Inflammatory macrophage treated with lipopolysaccharide for 4 hours (primary cell): ENCODE data around the gene ANGPT4.
"Not testable (repeated sequence)": the region's sequence is repeated elsewhere in the genome, so short reads cannot be mapped to it uniquely, and the experiment has no call there.

Source experiments
- DNase-seq: peaks from one replicate; pipeline ENCODE4 v3.0.0-alpha.2; 2020

Gene ANGPT4

DNA sequence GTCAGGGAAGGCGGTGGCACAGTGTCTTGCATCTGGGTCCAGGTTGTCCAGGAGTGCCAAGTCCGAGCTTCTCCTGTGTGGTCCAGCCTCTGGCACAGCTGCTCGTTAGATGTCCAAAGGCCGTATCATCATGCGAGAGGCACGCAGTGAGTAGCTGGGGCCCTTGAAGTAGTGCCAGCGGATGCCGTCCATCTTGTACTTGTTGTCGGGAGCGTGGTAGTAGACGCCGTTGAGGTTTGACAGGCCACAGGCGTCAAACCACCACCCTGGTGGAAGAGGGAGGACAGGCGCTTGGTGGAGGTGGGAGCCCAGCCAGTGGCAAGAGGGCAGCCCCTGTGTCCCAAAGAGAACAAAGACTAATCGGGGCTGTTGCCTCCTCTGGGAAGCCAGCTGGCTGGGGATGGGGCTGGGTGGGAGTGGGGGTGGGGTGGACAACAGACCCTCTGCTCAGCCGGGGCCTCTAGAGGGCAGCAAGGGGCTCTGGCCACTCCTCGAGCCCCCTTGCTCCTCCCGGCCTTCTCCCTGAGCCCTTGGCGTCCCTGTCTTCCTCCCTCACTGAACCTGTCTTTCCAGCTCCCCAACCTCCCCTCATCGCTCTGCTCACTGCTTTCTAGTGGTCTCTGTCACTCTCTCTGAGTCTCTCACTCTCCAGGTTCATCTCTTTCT lies 43.1 kb downstream of the ANGPT4 start:
- DNase-seq = no peak

DNA sequence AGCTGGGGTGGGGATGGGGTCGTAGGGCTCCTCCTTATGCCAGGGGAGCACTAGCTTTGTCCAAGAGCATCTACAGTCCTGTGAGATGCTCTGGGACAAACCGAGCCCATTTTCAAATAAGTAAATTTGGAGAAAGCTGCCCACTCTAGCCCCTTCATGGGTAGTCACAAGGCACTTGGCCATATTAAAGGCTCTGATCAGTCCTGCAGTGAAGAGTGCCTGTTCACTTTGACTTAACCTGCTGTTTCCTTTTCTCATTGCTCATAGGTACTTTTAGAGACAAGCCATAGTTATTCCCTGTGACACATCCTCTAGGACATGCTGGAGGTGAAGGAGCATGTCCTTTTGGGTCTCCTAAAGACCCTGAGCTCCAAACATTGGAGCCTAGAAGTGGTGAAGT lies 44.2 kb downstream of the ANGPT4 start:
- DNase-seq = no peak

DNA sequence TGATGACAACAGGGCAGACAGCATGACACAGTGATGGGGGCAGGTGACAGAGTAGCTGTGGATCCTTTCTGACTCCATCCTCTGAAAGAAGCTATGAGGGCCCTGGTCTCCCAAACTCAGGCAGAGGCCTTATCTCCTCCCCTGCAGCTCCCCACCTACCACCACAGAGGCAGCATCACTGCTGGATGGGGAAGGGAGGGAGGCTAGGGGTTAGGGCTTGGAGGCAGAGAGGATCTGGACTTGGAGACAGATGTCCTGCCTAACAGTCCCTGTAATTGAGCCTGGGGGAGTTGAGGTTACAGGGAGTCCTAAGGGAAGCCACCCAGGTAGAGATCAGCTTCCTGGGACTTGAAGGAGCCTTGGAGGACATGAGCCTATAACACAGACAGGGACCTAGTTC lies 44.7 kb downstream of the ANGPT4 start:
- no peak for DNase-seq

DNA sequence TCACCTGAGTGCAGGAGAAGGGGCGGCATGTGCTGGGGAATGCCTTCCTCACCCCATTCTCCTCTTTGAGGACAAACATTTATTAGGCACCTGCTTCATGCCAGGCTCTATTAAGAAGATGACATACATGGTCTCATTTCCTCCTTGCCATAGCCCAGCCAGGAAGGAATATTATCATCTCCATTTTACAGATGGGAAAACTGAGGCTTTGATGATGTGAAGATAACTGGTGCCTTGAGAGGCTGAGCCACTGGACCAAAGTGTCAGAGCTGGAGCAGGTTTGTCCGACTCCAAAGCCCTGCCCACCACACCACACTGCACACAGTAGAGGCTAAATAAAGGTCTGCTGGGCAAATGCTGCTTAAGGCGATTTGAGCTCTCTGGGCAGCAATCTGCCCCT lies 45.4 kb downstream of the ANGPT4 start:
- DNase-seq = no peak

DNA sequence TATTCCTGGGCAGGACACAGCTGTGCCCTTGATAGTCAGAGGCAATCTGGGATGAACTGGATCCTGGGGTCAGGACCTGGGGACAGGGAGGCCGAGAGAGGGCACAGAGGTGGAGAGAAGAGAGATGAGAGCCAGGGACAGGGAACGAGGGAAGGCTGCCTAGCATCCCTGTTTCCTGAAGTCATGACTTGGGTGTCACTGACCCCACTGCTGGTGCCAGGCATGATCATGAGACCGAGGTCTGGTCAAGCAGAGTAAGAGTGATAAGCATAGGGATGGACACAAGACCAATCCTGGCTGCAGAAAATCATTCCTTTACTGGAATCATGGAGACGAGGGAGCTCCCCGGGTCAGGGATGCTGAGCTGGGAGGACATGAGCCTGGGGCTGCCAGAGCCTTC lies 46.5 kb downstream of the ANGPT4 start:
- DNase-seq = no peak

DNA sequence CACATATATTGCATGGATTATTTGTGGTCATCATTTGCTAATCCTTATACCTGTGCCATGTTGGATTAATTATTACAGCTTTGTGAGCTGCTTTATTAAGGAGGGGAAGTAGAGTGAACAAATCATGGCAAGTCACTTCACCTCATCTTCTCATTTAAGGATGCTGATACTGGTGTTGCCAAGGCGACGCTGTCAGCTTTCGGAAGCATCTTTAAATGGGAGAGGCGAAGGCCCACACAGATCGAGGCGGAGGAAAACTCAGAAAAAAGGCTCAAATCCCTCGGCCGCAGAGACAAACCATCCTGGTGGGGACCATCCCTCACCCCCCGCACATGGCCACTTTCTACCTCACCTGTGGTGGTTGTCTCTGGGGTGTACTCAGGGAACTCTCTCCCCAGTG lies 47.9 kb downstream of the ANGPT4 start:
- DNase-seq = no peak

DNA sequence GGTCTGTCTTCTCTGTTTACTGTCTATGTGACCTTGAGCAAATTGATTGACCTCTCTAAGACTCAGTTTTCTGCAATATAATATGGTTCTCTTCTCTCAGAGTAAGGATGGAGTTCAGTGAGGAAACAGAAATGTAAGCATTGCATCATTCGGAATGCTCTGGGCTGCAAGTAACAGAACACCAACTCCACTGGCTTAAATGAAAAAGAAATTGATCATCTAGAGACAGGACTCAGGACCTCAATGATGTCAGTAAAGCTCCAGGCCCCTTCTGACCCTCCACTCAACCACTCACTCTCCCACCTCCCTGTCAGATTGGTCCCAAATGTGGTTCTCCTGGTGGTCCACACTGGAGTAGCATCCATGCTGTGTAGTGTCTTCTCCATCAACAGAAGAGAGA lies 50.7 kb downstream of the ANGPT4 start:
- DNase-seq = no peak

DNA sequence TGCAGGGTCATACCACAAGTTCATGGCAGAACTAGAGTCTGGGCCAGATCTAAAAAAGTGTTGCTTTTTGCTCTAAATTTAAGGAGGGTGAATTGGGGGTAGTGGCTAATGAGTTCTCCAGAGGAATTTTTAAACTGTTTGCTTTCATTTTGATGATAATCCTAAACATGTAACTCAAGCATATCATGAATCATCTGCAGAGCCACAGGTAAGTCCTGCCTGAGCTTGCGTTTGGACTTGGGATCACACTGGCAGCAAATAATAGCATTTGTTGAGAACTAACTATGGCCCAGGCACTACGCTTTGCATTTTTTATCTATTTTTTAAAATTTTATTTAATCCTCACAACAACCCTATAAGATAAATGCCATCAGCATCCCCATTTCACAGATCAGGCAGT lies 55.2 kb downstream of the ANGPT4 start:
- no peak for DNase-seq

DNA sequence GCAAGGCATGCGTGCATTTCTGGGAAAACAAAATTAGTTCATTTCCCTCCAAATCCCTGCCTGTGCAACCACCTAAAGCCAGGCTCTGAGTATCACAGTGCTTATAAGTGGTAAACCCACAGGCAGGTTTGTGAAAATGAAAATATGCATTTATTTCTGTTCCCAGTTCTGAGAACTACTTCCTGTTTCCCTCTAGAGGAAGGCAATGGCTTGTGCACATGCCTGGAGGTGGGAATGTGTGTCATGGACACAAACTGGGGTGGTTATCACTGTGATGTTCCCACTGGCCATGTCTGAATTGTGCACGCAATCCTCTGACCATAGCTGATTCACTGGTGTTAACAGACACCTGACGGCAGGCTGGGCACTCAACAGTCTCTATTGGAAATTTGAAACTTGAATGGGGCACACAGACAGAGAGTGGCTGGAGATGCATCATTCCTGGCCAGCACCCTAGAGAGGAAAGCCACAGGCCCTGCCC lies 56.3 kb downstream of the ANGPT4 start:
- DNase-seq = peak; percentile 80

DNA sequence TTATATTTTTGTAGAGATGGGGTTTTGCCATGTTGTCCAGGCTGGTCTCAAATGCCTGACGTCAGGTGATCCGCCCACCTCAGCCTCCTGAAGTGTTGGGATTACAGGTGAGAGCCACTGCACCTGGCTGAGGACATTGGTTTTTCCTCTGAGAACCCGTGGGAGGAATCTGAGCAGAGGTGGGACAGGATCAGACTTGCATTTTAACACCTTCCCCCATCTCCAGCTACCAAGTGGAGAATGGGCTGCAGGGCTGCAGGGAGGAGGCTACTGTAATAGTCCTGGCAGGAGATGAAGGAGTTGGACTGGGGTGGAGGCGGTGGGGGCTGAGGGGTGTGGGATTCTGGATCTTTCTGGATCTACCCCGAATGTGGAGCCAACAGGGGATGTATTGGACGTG lies 58.1 kb downstream of the ANGPT4 start:
- DNase-seq = no peak

DNA sequence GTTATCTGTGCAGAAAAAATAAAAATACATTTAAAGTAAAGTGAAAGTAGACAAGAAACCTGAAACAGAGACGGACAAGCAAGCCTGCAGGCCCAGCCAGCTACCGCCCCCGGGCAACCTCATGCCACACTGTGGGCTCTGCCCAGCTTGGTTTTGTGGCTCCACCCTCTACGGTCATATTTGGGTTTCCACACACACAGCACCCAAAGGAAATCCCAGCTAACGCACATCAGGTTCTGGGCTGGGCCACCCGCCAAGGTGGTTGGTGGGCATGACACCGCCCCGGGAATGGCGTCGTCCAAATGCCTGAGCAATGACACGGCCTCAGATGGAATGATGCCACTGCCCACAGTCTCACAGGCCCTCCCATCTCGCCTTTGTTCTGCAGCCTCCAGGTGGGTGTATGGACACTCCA lies 59.8 kb downstream of the ANGPT4 start:
- DNase-seq = peak; percentile 62

DNA sequence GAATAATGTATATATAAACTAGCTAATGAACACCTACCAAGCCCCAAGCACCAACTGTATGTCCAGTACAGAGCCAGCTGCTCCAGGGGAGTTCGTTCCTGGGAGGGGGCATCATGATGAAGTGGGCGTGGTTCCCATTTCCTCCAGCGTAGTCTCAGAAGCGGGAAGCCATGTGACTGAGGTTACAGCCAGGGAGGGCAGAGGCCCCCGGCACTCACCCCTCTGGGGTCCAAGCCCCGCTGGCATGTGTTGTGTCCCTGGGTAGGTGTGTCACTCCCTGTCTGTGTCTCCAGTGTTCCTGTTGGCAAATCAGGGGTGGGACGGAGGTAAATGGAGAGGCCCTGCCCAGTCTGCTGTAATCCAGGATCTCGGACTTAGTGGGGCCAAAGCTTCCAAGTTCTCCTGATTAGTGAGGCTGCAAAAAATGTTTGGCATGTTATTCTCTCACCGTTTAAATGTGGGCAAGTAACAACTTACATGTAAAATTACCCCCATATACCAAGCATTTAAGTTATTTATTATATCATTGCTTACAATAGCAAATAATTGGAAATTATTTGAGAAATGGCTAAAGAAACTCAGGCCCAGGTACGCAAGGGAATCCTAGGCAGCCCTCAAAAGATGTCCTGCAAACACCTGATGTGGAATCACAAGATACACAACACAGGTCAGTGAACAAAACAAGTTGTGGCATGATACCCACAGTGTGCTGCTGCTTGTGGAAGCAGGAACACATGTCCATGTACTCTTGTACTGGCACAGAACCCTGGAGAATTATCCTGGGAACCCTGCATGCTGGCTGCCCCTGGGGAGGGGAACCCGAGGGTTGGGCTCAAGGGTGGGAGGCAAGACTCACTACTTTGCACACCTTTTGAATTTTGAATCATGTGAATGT lies 60.4 kb downstream of the ANGPT4 start:
- no peak for DNase-seq

DNA sequence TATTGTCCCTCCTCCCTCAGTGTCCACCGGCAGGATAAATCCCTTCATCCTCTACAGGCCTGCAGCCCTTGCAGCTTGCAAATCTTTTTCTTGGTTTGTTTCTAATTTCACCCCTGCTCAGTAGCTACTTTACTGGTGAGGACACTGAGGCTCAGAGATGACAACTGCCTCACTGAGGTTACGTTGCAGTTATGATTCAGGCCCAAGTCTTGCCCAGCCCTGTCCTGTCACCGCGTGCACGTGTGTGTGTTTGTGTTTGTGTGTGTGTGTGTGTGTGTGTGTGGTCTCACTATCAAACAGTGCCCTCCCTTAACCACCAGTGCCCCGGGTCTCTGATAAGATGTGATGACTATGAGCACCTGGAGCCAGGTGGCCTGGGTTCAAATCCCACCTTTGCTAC lies 61.5 kb downstream of the ANGPT4 start:
- DNase-seq = no peak

DNA sequence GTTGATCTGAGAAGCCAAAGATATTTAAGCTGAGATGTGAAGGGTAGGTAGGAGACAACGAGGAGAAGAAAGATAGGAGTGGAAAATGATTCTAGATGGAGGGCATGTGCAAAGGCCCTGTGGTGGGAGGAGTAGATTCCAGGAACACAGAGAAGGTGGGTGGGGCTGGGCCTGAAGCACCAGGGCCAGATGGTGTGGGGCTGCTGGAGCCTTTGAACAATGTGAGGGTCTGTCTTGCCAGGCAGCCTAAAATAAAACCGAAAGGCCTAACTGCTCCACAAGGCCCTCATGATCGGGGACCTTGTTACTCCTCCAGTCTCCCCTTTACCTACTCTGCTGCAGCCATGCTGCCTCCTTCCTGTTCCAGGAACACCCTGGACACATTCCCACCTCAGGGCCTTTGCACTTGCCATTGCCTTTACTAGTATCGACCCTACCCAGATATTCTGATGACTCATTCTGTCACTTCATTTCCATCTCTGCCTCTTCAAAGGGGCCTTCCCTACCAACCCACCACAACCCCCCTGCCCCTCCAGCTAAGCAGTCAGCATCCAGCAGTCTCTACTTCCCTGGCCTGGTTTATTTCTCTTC lies 62.6 kb downstream of the ANGPT4 start:
- no peak for DNase-seq

DNA sequence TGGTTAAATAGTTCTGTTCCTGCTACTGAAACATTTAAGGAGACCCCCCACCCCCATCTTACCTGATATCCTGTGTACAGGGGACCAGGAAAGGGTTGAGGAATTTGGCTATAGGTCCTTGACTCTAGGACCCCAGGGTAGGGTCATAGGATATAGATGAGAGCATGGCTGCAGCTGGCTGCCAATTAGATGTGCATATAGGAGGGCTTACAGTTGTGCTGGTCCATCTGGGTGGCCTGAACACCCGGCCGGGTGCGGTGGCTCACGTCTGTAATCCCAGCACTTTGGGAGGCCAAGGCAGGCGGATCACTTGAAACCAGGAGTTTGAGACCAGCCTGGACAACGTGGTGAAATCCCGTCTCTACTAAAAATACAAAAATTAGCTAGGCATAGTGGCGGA lies 67.4 kb downstream of the ANGPT4 start:
- not testable (repeated sequence) for DNase-seq

DNA sequence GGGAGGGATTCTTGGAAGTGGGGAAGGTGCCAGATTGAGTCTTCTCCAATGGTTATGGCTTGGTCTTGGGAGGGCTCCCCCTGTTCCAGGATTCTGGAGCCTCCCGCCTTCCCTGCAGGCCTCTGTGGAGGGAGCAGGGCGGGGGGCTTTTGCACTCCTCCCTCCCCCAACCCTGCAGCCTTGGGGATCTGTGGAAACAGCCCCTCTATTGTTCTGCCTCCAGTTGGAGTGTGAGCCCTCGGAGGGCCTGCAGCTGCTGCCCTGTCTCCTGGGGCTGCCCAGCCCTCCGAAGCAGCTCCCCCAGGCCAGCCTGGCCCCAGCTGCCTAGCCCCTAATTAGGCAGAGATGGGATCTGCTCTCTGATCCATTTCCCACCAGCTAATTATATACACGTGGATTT lies 67.9 kb downstream of the ANGPT4 start:
- no peak for DNase-seq

DNA sequence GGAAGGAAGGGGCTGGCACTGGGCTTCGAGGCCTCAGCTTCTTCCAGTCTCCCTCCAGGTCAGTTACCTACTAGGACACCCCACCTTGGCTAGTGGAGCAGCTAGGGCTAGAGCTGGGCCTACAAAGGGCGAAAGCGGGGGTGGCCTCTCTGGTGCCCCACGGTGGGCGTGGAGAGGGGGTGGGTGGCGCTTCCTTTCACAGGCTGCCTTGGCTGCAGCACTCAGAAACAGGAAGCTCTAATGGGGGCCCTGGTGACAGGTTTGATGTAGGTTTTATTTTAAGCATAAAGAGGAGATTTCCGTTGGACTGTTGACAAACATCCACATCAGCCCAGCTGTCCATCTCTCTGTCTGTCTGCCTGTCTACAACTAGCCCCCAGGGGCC lies 69.2 kb downstream of the ANGPT4 start:
- peak; percentile 51 for DNase-seq

DNA sequence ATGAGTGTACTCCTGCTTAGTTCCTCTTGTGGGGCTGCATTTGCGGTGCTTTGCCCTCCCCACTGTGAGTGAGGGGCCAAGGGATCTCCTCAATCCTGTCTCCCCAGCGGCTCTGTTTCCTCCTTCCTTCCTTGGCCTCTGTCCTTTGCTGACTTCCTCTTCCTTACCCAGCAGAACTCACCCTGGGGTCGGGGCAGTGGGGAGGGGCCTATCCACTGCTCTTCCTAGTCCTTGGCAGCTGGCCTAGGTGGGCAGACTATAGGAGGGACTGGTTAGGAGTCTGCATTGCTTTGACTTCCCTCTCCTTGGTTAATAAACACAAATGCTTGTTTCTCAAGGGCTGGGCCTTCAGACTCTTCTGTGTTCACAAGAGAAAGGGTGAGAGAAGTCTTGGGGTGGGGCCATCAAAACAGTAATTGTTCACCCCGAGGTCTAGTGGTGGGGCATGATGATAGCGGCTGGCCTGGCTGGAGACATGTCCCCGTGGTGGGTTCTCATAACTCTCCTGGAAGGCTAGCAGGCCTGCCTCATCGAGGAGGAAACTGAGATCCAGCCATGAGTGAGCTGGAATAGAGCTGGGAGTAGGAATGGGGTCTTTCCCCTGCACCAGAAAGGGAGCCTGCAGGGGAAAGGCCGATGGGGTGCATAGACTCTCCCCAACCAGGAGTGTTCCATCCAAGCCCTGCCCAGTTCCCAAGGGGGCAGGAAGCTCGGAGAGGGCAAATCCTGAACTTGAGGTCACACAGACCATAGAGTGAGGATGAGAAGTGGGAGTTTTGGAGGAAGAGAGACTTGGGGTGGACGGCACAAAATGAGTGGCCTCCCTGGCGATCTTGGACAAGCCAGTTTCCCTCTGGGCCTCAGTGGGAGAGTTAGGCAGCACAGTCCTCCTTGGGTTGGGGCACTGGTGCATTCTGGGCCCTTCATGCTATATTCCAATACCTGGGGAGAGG lies 69.9 kb downstream of the ANGPT4 start:
- DNase-seq = no peak

DNA sequence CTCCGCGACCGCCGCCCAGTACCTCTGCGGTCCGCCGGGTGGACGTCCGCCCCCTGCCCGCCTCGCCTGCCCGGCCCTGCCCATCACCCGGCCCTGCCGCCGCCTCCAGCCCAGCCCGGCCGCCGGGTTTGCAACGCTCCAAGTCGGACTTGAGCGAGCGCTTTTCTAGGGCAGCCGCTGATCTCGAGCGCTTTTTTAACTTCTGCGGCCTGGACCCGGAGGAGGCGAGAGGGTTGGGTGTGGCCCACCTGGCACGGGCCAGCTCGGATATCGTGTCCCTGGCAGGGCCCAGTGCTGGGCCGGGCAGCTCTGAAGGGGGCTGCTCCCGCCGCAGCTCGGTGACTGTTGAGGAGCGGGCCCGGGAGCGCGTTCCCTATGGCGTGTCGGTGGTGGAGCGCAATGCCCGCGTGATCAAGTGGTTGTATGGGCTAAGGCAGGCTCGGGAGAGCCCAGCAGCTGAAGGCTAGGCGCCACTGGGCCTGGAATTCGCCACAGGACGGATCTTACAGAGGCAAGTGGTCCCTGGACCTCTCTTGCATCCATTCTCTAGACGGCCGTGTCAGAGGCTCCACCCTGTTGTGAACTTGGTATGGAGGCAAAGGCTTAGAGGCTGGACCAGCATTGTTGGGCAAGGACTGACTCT lies 70.8 kb downstream of the ANGPT4 start:
- DNase-seq = no peak

DNA sequence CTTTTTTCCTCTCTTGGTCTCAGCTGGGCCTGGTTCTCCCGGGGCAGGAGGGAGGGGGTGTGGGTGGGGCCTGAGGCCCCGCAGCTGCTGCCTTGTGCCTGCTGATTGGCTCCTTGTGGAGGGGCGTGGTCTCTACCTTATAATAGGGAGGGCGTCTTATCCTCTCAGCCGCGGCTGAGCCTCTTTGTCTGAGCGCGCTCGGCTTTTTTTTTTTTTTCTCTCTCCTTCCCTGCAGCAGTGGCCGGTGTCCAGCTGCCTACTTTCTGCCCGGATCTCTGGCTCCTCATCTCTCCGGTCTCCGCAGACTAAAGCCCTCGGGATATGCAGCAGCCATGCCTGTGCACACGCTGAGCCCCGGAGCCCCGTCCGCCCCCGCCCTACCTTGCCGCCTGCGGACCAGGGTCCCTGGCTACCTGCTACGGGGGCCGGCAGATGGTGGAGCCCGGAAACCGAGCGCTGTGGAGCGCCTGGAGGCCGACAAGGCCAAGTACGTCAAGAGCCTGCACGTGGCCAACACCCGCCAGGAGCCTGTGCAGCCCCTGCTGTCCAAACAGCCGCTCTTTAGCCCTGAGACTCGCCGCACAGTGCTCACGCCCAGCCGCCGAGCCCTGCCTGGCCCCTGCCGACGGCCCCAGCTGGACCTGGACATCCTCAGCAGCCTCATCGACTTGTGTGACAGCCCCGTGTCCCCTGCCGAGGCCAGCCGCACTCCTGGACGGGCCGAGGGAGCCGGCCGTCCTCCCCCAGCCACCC lies 71.5 kb downstream of the ANGPT4 start:
- peak; percentile 57 for DNase-seq

DNA sequence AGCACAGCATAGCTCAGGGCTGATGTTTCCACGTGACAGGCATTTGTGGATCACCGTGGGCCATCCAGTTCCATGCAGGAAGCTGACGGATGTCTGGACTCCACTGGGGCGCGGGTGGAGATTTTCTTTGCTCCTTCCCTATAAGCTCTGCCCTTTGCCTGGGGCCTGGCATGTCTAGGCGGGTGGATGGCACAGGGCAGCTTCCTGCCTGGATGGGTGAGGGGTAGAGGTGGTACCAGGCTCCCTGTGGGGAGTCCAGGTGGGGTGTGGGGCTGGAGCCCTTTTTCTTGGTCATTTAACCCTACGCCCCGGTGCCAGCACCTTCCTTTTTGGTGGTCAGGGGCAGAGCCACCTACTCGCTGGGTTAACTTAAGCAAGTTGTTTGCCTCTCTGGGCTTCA lies 72.2 kb downstream of the ANGPT4 start:
- DNase-seq = no peak

DNA sequence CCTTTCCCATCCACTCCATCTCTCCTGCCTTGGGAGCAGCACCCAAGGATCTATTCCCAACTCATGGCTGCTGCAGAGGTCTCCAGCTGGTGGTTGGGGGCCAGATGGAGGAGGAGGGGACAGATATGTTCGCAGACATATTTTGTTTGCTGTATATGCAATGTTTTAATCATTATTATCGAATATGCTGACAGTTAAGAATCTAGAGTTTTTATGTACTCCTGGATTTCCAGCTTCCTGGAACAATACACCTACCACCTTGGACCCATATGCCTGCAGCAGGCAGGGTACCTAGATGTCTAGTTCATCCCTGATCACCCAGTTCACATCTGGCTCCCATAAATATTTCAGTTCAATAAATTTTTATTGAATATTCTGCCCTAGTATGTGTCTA lies 73.6 kb downstream of the ANGPT4 start:
- no peak for DNase-seq
